ENCODE results near the gene NUDCD3.

GRCh38 chr7:44538798-44539668, 48.6 kb upstream of the NUDCD3 start:
- no peak for TF ChIP-seq CTCF (conservative IDR thresholded peaks at IDR 0.05 in 1 of 2, IDR thresholded peaks at IDR 0.05 in 1 of 2; ENCODE audit: extremely low read depth in 1 of 2, insufficient read depth in 1 of 2, low read depth in 1 of 2, low read length in 2 of 2)
- no peak for TF ChIP-seq EZH2 (IDR thresholded peaks at IDR 0.05; ENCODE audit: borderline replicate concordance, low read length)
